GM20000 (cell line): ENCODE measurements around the gene GMPPA.

ENCODE experiments used
- DNase-seq: peaks from one replicate; pipeline ENCODE4 v3.0.0; 2012; ENCODE audit warnings: low spot score
- TF ChIP-seq, protein P1 (sequence below): IDR thresholded peaks from 2 replicates; pipeline ENCODE4 v1.5.1; 2012; ENCODE audit warnings: mild to moderate bottlenecking, control low read depth; ENCODE audit errors: extremely low read depth, missing control alignments

The GMPPA gene

GRCh38 chr2:219500135-219500534 is 1.4 kb downstream of the GMPPA start:
- TF ChIP-seq, protein P1, sequence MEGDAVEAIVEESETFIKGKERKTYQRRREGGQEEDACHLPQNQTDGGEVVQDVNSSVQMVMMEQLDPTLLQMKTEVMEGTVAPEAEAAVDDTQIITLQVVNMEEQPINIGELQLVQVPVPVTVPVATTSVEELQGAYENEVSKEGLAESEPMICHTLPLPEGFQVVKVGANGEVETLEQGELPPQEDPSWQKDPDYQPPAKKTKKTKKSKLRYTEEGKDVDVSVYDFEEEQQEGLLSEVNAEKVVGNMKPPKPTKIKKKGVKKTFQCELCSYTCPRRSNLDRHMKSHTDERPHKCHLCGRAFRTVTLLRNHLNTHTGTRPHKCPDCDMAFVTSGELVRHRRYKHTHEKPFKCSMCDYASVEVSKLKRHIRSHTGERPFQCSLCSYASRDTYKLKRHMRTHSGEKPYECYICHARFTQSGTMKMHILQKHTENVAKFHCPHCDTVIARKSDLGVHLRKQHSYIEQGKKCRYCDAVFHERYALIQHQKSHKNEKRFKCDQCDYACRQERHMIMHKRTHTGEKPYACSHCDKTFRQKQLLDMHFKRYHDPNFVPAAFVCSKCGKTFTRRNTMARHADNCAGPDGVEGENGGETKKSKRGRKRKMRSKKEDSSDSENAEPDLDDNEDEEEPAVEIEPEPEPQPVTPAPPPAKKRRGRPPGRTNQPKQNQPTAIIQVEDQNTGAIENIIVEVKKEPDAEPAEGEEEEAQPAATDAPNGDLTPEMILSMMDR, result no peak
- DNase-seq, result no peak

DNA sequence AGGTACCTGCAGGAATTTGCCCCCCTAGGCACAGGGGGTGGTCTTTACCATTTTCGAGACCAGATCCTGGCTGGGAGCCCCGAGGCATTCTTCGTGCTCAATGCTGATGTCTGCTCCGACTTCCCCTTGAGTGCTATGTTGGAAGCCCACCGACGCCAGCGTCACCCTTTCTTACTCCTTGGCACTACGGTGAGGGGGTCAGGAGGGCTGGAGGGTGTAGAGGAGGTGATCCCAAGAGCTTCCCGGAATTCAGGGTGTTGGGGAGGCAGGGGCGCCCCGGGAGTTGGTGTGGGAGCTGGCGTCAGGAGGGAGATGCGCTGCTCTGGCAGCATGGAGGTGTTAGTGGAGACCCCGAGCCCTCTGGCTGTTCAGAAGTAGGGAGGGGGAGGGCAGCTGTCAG is 3.2 kb downstream of the GMPPA start:
- DNase-seq, result no peak
- TF ChIP-seq, protein P1, result no peak

GRCh38 chr2:219502618-219503017 is 3.9 kb downstream of the GMPPA start:
- no peak for DNase-seq
- TF ChIP-seq, protein P1, result no peak

DNA sequence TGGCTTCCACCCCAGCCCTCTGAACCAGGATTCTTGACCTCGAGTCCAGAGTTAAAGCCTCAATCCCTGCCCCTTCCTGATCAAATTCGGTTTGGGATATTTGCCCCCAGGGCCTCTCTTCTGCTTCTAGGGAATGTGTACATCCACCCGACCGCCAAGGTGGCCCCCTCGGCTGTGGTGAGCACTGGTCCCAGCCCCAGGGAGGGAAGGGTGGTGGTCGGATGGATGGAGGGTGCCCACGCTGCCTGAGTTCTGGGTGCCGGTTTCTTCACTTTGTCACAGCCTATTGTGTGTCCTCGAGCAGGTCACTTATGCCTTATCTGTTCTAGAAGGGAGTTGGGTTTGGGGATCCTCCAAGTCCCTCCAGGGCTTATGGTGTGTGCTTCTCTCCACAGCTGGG is 6.9 kb downstream of the GMPPA start:
- DNase-seq, result no peak
- TF ChIP-seq, protein P1, result no peak

DNA sequence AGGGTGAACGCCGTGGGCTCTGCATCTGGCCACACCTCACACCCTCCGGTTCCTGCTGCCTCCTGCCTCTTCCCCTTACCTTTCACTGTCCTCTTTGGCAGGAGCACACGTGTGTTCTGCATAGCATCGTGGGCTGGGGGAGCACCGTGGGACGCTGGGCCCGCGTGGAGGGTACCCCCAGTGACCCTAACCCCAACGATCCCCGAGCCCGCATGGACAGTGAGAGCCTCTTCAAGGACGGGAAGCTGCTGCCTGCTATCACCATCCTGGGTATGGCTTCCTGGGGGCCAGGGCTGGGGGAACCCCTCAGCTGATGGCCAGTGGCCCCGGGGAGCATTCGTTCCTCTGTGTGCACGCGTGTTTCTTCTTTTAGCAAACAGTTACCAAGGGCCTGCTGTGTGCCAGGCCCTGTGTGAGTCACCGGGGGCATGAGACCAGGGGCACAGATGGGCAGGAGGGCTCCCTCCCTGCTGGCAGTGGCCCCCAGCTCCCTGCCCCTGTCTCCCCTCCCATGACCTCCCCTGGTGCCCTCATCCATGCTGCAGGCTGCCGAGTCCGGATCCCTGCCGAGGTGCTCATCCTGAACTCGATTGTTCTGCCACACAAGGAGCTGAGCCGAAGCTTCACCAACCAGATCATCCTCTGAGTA is 7.6 kb downstream of the GMPPA start:
- DNase-seq, result no peak
- TF ChIP-seq, protein P1, result no peak

GRCh38 chr2:219506802-219507526 is 8.3 kb downstream of the GMPPA start:
- TF ChIP-seq, protein P1, result no peak
- no peak for DNase-seq

GRCh38 chr2:219507581-219508443 is 9.1 kb downstream of the GMPPA start:
- TF ChIP-seq, protein P1, result no peak

More at GRCh38 chr2:219507581-219508443, 9.1 kb downstream of the GMPPA start:
- no peak for DNase-seq
